HG02642 (cell line): Measurements from ENCODE around the gene MTARC2.
A peak's percentile ranks its signal among the peaks of the same experiment; 100 is the strongest.
"Not testable (repeated sequence)": the region's sequence is repeated elsewhere in the genome, so short reads cannot be mapped to it uniquely, and the experiment has no call there.

Experiments used
- ATAC-seq: cut with Tn5 transposase; IDR thresholded peaks from one replicate; pipeline ENCODE4 v1.9.1; 2021; ENCODE audit warnings: mild to moderate bottlenecking; ENCODE audit not compliant: unreplicated experiment, poor library complexity

MTARC2 gene

GRCh38 chr1:220730486-220730885 is 17.6 kb upstream of the MTARC2 start:
- no peak for ATAC-seq

GRCh38 chr1:220732137-220732536 is 16.0 kb upstream of the MTARC2 start:
- no peak for ATAC-seq

- ATAC-seq, result peak; percentile 11
Measured at GRCh38 chr1:220732621-220733020, 15.5 kb upstream of the MTARC2 start.

DNA sequence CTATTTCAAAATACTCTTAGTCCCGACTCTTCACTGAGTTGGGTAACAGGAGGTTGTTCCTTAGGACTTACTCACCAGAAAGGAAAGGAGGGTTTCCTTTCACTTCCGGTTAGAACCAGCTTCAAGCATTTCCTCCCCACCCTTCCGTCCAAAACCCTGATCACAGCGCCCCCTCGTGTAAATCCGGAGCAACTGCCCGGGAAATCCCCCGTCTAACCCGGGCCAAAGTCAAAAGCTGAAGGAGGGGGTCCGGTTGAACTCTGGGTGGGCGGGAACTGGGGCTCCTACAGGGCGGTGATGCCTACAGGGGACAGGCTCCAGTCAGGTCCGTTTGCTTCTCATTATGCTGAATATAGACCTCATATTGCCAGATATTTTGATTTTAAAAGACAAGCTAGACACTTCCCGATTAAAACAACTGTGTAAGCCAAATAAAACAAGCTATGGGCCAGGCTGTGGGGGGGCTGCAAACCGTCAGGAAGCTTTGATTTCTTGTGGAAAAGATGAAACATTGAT is 15.0 kb upstream of the MTARC2 start:
- peak; percentile 91 for ATAC-seq

GRCh38 chr1:220734571-220735326 is 13.4 kb upstream of the MTARC2 start:
- no peak for ATAC-seq

DNA sequence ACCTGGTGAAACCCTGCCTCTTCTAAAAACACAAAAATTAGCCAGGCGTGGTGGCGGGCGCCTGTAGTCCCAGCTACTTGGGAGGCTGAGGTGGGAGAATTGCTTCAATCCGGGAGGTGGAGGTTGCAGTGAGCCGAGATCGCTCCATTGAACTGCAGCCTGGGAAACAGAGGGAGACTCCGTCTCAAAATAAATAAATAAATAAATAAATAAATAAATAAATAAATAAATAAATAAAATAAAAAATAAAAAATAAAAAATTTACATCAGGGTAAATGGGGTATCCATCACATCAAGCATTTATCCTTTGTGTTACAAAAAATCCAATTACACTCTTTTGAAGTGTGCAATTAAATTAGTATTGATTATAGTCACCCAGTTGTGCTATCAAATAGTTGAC is 11.8 kb upstream of the MTARC2 start:
- ATAC-seq, result not testable (repeated sequence)

DNA sequence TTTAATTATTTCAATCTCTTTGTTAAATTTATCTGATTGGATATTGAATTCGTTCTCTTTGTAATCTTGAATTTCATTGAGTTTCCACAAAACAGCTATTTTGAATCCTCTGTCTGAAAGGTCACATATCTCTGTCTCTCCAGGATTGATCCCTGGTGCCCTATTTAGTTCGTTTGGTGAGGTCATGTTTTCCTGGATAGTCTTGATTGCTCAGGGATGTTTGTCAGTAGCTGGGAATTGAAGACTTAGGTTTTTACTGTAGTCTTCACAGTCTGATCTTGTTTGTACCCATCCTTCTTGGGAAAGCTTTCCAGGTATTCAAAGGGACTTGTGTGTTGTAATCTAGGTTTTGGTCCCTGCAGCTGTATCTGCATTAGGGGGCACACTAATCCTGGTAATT is 6.8 kb upstream of the MTARC2 start:
- ATAC-seq, result no peak

DNA sequence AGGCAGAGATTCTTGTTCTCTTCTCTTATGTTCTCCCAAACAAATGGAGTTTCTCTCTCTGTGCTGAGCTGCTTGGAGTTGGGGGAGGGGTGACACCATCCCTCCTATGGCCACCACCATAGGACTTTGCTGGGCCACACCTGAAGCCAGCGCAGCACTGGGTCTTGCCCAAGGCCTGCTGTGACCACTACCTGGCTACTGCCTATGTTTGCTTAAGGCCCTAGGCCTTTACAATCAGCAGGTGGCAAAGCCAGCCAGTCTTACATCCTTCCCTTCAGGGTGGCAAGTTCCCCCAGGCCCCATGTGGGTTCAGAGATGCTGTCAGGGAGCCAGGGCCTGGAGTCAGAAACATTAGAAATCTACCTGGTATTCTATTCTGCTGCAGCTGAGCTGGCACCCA is 6.3 kb upstream of the MTARC2 start:
- no peak for ATAC-seq

DNA sequence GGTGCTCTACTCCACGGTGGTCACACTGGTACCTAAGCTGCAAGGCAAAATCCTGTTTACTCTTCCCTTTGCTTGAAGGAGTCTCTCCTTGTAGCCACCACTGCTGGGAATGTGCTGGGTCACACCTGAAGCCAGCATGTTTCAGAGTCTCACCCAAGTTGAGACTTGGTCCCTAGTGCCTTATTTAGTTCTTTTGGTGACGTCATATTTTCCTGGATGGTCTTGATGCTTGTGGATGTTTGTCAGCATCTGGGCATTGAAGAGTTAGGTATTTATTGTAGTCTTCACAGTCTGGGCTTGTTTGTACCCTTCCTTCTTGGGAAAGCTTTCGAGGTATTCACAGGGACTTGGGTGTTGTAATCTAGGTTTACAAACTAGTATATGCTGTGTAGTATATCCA is 5.6 kb upstream of the MTARC2 start:
- no peak for ATAC-seq

DNA sequence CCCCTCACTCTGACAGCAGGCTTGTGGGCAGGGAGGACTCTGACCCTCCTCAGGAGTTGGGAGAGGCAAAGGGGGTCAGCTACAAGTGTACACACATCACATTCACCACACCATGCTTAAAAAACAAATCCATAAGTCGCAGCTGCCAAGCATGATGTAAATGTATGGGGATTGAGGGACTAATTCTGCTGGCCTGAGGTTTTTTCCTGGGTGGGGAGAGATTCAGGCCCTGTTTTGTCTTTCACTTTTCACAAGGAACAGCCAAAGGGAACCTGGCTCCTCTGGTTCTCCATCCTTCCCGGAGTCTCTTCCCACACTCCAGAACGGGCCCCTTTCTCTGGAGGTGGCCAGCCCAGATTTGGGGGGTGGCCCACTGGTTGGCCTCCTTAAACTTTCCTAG is 1.3 kb upstream of the MTARC2 start:
- no peak for ATAC-seq

- ATAC-seq, result peak; percentile 20
Measured at GRCh38 chr1:220747437-220748088, 559 bp upstream of the MTARC2 start.

DNA sequence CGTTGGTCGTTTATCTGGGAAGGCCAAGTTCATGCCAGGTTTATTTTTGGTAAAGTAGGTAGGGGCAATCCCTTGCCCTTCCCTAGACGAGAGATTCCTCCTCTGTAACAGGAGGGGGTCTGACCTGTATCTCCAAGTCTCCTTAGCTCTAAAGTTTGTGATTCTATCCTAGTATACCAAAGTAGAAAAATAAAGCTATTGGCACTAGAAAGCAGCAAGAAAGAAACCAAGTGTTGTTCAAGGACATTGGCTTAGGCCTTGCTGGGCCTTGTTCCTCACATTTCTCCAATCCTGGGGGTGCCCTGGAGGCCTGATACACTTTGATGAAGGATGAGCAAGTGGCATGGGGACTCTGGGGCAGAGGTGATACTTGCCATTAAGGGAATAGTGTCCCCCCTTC is 814 bp downstream of the MTARC2 start:
- no peak for ATAC-seq

DNA sequence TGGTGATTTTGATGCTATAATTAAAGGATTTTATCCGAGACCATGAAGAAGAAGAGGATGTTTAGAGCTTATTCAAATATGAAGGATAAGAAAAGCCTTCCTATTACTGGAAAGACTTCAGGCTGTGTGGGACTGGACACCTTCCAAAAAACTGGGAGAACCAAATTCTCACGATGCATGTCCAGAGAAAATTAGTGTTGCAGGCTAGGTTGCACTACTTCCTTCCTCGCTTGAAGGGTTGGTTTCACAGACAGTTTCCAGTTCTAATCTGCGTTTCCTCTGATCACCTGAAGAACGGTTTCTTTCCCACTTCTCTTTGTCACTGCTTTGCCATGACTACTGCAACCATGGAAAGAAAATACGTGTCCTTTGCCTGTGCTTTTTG is 2.0 kb downstream of the MTARC2 start:
- ATAC-seq, result no peak

DNA sequence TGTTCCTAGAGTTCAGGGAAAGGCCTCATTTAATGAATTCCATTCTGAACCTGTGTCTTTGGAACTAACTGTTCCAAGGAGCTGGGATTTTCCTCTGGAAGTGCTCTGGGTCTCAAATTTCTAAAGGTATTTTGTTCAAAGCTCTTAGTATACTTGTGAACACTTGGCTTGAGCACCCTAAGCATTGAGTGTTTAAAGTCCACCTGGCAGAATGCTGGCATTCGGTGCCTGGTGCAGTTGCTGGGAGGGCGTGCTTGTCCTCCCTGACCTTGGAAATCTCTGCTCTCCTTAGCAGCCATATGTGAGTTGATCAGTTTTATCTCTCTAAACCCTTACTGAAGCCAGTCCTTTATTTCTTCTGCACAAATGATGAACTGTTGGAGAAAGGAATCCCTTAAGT is 3.0 kb downstream of the MTARC2 start:
- no peak for ATAC-seq

GRCh38 chr1:220754212-220754917 is 6.2 kb downstream of the MTARC2 start:
- ATAC-seq, result no peak

GRCh38 chr1:220754918-220755295 is 6.8 kb downstream of the MTARC2 start:
- ATAC-seq, result no peak

GRCh38 chr1:220755309-220755708 is 7.2 kb downstream of the MTARC2 start:
- no peak for ATAC-seq

DNA sequence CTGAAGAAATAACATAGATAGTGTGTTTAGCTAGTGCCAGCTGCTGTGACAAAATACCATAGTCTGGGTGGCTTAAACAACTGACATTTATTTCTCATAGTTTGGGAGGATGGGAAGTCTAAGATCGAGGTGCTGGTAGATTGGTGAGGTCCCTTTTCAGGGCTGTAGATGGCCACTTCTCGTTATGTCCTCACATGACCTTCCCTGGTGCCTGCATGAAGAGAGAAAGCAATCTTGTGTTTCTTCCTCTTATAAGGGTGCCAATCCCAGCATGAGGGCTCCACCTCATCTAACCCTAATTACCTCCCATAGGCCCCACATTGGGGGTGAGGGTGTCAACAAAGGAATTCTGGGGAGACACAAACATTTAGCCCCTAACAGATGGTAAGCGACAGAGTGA is 9.3 kb downstream of the MTARC2 start:
- no peak for ATAC-seq

- ATAC-seq, result no peak
Measured at GRCh38 chr1:220759147-220759546, 11.0 kb downstream of the MTARC2 start.

DNA sequence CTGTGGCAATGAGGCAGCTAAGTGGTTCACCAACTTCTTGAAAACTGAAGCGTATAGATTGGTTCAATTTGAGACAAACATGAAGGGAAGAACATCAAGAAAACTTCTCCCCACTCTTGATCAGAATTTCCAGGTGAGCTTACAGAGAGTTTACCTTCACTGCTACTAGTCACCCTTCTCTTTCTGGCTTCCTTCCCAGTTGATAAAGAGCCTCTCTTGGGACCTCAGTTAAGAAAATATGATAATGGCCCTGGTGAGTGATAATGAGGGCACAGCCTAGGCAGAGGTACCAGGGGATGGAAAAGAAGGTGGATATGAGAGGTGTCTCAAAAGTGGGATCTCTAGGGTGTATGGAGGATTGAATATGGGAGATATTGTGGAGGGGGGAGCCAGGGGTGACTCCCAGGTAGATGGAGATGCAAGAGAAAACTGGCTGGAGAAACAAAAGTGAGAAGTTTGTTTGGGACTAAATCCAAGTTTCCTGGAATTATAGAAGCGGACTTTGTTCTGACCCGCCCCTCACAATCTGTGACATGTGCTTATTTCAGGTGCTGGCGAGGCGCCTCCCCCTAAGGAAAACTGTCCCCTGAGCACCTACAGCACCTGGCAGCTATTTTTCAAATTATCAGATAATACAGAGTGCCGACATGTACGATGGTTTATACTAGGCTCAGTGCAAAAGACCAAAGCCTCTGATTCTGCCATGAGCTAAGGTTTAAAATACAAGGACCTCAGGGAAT is 13.7 kb downstream of the MTARC2 start:
- ATAC-seq, result no peak

GRCh38 chr1:220764757-220765156 is 16.6 kb downstream of the MTARC2 start:
- no peak for ATAC-seq
